B cell (primary cell): ENCODE data around the gene PSMF1. TPM values are rescaled to one million over a fixed set of nuclear protein-coding genes. Genes with fewer than 3 reads are reported as not detected.

Source experiments
- ATAC-seq: fragments of 200-7000 bp; cut with Tn5 transposase; one replicate; pipeline ENCODE4 v1.10.0; 2021; ENCODE audit warnings: low read depth, mild to moderate bottlenecking, moderate number of reproducible peaks, moderate library complexity
- CTCF ChIA-PET: fragments of 350-600 bp; sonication (Branson Sonifier 250); formaldehyde crosslinking; loops from one replicate; lab custom pipeline; 2021; ENCODE audit warnings: antibody characterized with exemption, inconsistent platforms; lab: Charles Lee
- POLR2A ChIA-PET: fragments of 350-600 bp; sonication (Branson Sonifier 250); formaldehyde crosslinking; loops from one replicate; lab custom pipeline; 2021; ENCODE audit warnings: antibody characterized with exemption; lab: Charles Lee
- DNase-seq: peaks from one replicate; pipeline ENCODE4 v3.0.0; 2013
- H2AFZ ChIP-seq: 2 replicates; pipeline ENCODE4 v1.6.1; 2012; ENCODE audit warnings: mild to moderate bottlenecking, low read depth, low read length; ENCODE audit not compliant: insufficient read depth, poor library complexity, severe bottlenecking
- H3K27ac ChIP-seq, 2 donors: 1 replicate in 1 of 2; 2 replicates in 1 of 2; pipeline ENCODE4 v1.5.1; 2012 to 2013; ENCODE audit warnings: low read length in 2 of 2, mild to moderate bottlenecking in 2 of 2, moderate library complexity in 1 of 2
- H3K27me3 ChIP-seq, 4 experiments: fragments of 200-600 bp in 1 of 4; sonication (generic) in 1 of 4; replicated peaks in 1 of 4; 1 replicate in 2 of 4; 2 replicates in 2 of 4; pipeline versions ENCODE4 v1.6.1 to v1.7.0; 2013 to 2016; ENCODE audit warnings: low read length in 3 of 4, mild to moderate bottlenecking in 2 of 4, mixed read lengths in 1 of 4, moderate library complexity in 1 of 4; ENCODE audit not compliant: insufficient read depth in 4 of 4, control insufficient read depth in 3 of 4; ENCODE audit errors: control extremely low read depth in 1 of 4
- H3K36me3 ChIP-seq, 2 experiments: replicated peaks in 1 of 2; 1 replicate in 1 of 2; 2 replicates in 1 of 2; pipeline versions ENCODE4 v1.6.1 to v1.7.1; 2013; ENCODE audit warnings: low read length in 1 of 2; ENCODE audit not compliant: insufficient read depth in 2 of 2, control insufficient read depth in 1 of 2; ENCODE audit errors: control extremely low read depth in 1 of 2, extremely low read depth in 1 of 2
- H3K4me1 ChIP-seq, 2 donors: fragments of 200-600 bp in 1 of 2; sonication (generic) in 1 of 2; 1 replicate in 1 of 2; 2 replicates in 1 of 2; pipeline versions ENCODE4 v1.5.1 to v1.6.1; 2013 to 2017; ENCODE audit warnings: low read length in 2 of 2; ENCODE audit not compliant: control insufficient read depth in 2 of 2, insufficient read depth in 2 of 2
- H3K4me2 ChIP-seq: replicated peaks from 2 replicates; pipeline ENCODE3; 2012; ENCODE audit warnings: mild to moderate bottlenecking, low read depth, low read length; ENCODE audit not compliant: poor library complexity, severe bottlenecking
- H3K4me3 ChIP-seq, 5 experiments: fragments of 200-600 bp in 1 of 5; sonication (generic) in 1 of 5; 1 replicate in 3 of 5; 2 replicates in 2 of 5; pipeline versions ENCODE4 v1.5.1 to v1.7.0; 2011 to 2016; ENCODE audit warnings: low read length in 4 of 5, mild to moderate bottlenecking in 4 of 5, low read depth in 2 of 5, control low read depth in 1 of 5, moderate library complexity in 1 of 5; ENCODE audit not compliant: insufficient read depth in 1 of 5; ENCODE audit errors: control extremely low read depth in 1 of 5, extremely low read depth in 1 of 5
- H3K79me2 ChIP-seq: fragments of 200-600 bp; sonication (generic); one replicate; pipeline ENCODE4 v1.6.0; 2016; ENCODE audit warnings: low read length; ENCODE audit not compliant: control insufficient read depth, insufficient read depth
- H3K9ac ChIP-seq: fragments of 200-600 bp; sonication (generic); 2 replicates; pipeline ENCODE4 v1.6.1; 2017; ENCODE audit warnings: mild to moderate bottlenecking, low read length, moderate library complexity
- H3K9me3 ChIP-seq, 3 donors: one replicate each; pipeline versions ENCODE4 v1.6.1 to v1.7.1; 2013; ENCODE audit warnings: low read length in 2 of 3; ENCODE audit not compliant: control insufficient read depth in 2 of 3, insufficient read depth in 1 of 3; ENCODE audit errors: control extremely low read depth in 1 of 3
- H4K20me1 ChIP-seq: 2 replicates; pipeline ENCODE4 v1.6.0; 2012; ENCODE audit warnings: mild to moderate bottlenecking, low read length; ENCODE audit not compliant: insufficient read depth, control insufficient read depth, poor library complexity, severe bottlenecking
- H3K27ac Mint-ChIP-seq: one replicate; pipeline ENCODE4 v1.8.0; 2021; ENCODE audit warnings: mixed read lengths
- H3K27me3 Mint-ChIP-seq: one replicate; pipeline ENCODE4 v1.8.0; 2021; ENCODE audit warnings: mixed read lengths
- H3K4me1 Mint-ChIP-seq: one replicate; pipeline ENCODE4 v1.8.0; 2021; ENCODE audit warnings: mixed read lengths
- H3K4me3 Mint-ChIP-seq: one replicate; pipeline ENCODE4 v1.8.0; 2021; ENCODE audit warnings: mixed read lengths
- H3K9me3 Mint-ChIP-seq: one replicate; pipeline ENCODE4 v1.8.0; 2022; ENCODE audit warnings: mixed read lengths; ENCODE audit not compliant: insufficient read depth
- EZH2 ChIP-seq: IDR thresholded peaks from 2 replicates; pipeline ENCODE4 v1.6.1; 2012; ENCODE audit warnings: borderline replicate concordance, low read depth, mild to moderate bottlenecking, moderate library complexity, low read length; ENCODE audit not compliant: insufficient read depth, poor library complexity, severe bottlenecking
- WGBS: methylation state at CpG from one replicate; pipeline ENCODE4 v1.1.5; 2013; ENCODE audit warnings: missing lambda C conversion rate; ENCODE audit not compliant: insufficient coverage; 5-methylcytosine and 5-hydroxymethylcytosine counted together
- intact Hi-C: fragments of 100-400 bp; cut with micrococcal nuclease; formaldehyde crosslinking; loops from one replicate; pipeline ENCODE4 v1.10.0; 2022
- polyA plus RNA-seq: library from polyadenylated mRNA; depleted of rRNA; stranded (reverse); fragments of >200 nt; gene quantifications from 2 replicates; pipeline ENCODE4 v1.2.3, GENCODE V29; 2012
- total RNA-seq, 2 donors: library from RNA; stranded (reverse); fragments of 120-200 nt in 1 of 2; gene quantifications; 1 replicate in 1 of 2; 2 replicates in 1 of 2; pipeline versions ENCODE4 v1.2.3 to v1.2.4, GENCODE V29; 2013 to 2022
- TF ChIP-seq, protein P1 (sequence below): fragments of 200-600 bp; IDR thresholded peaks from one replicate; pipeline ENCODE4 v1.8.0; 2022; ENCODE audit warnings: antibody characterized with exemption, mild to moderate bottlenecking

PSMF1 gene
- total and polyA plus RNA-seq, 2 donors (not counting 1 experiment from before 2014, with no cell fraction given), result 113 to 132 TPM

DNA sequence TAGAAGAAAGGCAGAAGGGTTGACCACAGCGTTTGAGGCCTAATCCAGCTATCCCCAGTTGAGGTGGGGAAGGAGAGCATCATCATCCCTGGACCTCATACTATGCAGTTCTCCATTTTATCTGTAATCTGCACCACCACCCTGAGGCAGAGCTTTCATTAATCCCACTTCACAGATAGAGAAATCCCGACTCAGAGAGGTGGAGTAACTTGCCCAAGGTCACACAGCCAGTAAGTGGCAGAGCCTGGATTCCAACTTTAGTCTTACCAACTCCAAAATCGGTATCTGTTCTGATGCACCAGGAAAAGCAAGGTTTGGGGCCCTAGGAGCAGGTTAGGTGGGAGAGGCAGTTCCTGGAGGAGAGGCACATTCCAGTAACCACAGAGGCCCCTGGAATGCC, 59.7 kb downstream of the PSMF1 start:
- CTCF ChIA-PET, result no interaction called here
- no peak overlapping the region for H3K27ac Mint-ChIP-seq

GRCh38 chr20:1178623-1179022, 60.2 kb downstream of the PSMF1 start:
- Histone ChIP-seq H3K36me3 (peaks cover 0 to 9% of the 10 kb centered on the region in 2 experiments), H3K9me3 (no peaks in the 10 kb centered on the region), H4K20me1 (no peaks in the 10 kb centered on the region), H3K9ac (no peak overlapping the region), H3K27ac (no peak overlapping the region), H3K4me3 (no peak overlapping the region), H3K27me3 (peaks cover 0 to 10% (median 3%) of the 10 kb centered on the region in 4 experiments), H2AFZ (no peak overlapping the region), H3K4me2 (no peak overlapping the region), H3K79me2 (no peaks in the 10 kb centered on the region), H3K4me1 (no peaks in the 10 kb centered on the region)
- Mint-ChIP-seq H3K9me3 (no peaks in the 10 kb centered on the region), H3K4me3 (no peak overlapping the region), H3K4me1 (no peaks in the 10 kb centered on the region), H3K27ac (no peak overlapping the region), H3K27me3 (peaks cover 9% of the 10 kb centered on the region)
- no peak for ATAC-seq
- no peak for DNase-seq
- TF ChIP-seq EZH2, result no peak
- TF ChIP-seq, protein P1, sequence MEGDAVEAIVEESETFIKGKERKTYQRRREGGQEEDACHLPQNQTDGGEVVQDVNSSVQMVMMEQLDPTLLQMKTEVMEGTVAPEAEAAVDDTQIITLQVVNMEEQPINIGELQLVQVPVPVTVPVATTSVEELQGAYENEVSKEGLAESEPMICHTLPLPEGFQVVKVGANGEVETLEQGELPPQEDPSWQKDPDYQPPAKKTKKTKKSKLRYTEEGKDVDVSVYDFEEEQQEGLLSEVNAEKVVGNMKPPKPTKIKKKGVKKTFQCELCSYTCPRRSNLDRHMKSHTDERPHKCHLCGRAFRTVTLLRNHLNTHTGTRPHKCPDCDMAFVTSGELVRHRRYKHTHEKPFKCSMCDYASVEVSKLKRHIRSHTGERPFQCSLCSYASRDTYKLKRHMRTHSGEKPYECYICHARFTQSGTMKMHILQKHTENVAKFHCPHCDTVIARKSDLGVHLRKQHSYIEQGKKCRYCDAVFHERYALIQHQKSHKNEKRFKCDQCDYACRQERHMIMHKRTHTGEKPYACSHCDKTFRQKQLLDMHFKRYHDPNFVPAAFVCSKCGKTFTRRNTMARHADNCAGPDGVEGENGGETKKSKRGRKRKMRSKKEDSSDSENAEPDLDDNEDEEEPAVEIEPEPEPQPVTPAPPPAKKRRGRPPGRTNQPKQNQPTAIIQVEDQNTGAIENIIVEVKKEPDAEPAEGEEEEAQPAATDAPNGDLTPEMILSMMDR, result no peak
- WGBS, result no CpG with 5 or more reads among the region's 3 CpGs
- CTCF ChIA-PET, result no interaction called here
- POLR2A ChIA-PET, result no interaction called here
- intact Hi-C loops, result no loop called here

More for the DNA sequence above, 59.7 kb downstream of the PSMF1 start:
- intact Hi-C loops, result no loop called here
- Histone ChIP-seq H3K27me3 (peaks cover 0 to 4% (median under 1%) of the 10 kb centered on the region in 4 experiments), H3K79me2 (no peaks in the 10 kb centered on the region), H3K9ac (no peak overlapping the region), H3K27ac (no peak overlapping the region), H3K4me3 (no peak overlapping the region), H3K9me3 (no peaks in the 10 kb centered on the region), H4K20me1 (no peaks in the 10 kb centered on the region), H3K4me2 (no peak overlapping the region), H3K4me1 (no peaks in the 10 kb centered on the region), H2AFZ (no peak overlapping the region), H3K36me3 (peaks cover 0 to 9% of the 10 kb centered on the region in 2 experiments)
- H3K9me3 Mint-ChIP-seq, result no peaks in the 10 kb centered on the region
- peaks cover 4% of the 10 kb centered on the region for H3K27me3 Mint-ChIP-seq
- POLR2A ChIA-PET, result no interaction called here
- H3K4me1 Mint-ChIP-seq, result no peaks in the 10 kb centered on the region
- H3K4me3 Mint-ChIP-seq, result no peak overlapping the region
- WGBS, result 100% methylated on average over 1 of the region's 3 CpGs
- no peak for DNase-seq
- no peak for TF ChIP-seq EZH2
- TF ChIP-seq, protein P1, result no peak
- ATAC-seq, result no peak
